ENCODE data around the gene HIC1.

Gene HIC1

DNA sequence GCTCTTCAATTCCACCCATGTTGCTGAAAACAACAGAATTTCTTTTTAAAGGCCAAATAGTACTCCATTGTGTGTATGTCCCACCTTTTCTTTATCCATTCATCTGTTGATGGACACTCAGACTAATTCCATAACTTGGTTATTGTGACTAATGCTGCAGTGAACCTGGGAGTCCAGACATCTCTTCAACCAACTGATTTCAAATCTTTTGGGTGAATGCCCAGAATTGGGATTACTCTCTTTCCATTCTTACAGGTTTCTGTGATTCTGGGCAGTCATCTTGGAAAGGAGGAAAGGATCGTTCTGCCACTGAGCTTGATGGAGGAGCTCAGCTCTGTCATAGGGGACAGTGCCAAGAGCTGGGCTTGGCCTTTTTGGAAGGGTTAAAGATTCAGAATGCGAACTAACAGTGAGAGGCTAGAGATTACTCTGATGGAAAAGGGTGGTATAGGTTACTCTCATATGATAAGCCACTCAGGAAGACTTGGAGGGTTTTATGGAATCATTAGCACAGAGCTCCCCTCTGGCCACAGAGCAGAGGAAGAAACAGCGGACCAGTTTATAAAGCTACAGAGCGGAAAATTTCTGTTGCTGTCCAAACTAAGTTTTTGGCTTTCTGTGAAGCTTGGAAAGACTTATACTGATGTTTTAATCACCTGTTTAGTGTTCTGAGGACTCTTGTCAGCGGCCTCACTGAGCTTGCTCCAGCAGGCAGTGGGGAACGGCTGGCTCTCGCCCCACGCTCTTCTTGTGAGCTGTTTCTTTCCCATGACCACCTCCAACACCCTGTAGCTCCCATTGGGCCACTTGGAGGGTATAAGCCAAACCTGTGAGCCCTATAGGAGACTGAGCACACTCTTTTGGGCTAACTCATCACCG, 48.3 kb downstream of the HIC1 start:
- ATAC-seq, result no peak
- no peak for DNase-seq

DNA sequence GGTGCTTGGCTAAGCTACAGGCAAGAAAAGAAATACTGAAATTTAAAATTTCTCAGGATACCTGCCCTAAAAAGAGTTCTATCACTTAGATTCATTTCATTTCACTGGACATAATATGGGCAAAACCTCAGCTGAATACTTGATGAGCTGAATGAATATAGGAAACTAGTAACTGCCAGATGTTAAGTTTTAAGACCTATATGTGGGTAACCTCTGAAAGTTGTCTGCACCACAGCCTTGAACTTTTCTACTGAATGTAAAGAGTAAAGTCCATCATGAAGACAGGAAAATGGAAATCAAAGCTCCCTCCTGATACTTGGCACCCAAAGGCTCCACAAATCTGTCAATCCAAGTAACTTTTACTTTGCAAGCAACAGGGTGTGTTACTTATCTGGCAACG, 50.8 kb downstream of the HIC1 start:
- ATAC-seq (no peak), DNase-seq (no peak)

DNA sequence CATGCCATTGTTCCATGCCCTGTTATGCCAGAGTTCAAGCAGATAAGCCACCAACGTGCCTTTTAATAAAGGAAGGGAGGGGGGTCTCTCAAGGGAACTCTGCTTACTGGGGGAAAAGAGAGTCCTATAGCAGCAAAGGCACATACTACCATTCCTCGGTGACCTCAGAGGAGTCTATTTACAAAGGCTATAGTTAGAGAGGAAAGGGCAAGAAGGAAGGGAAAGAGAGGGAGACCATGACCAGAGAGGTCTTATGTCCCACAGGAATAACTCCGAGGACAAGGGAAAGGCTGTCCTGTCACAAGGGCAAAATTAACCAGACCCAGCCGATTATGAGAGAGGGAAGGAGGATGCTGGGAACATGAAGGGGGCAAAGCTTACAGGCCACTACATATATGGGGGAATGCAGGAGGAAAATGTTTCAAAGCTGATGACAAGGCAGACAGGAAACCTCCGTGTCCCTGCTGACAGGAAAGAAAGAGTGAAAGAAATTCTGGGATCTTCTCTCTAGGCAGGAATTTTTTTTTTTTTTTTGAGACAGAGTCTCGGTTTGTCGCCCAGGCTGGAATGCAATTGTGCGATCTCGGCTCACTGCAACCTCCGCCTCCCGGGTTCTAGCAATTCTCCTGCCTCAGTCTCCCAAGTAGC, 51.5 kb downstream of the HIC1 start:
- DNase-seq, result no peak
- no peak for ATAC-seq

DNA sequence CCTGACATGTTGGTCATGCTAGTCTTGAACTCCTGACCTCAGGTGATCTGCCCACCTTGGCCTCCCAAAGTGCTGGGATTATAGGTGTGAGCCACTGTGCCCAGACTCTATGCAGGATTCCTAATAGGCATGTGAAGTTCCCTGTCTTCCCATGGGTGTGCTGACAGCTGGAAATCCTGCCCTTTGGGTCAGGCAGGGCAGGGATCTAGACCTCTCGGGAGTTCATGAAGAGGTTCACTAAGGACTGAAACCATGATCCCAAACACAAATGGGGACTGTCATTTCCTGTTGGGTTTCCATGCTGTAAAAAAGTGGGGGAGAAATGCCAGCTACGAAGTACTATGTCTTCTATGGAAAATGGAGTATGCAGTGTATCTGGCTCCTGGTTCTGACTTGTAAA, 52.1 kb downstream of the HIC1 start:
- DNase-seq (no peak), ATAC-seq (no peak)

DNA sequence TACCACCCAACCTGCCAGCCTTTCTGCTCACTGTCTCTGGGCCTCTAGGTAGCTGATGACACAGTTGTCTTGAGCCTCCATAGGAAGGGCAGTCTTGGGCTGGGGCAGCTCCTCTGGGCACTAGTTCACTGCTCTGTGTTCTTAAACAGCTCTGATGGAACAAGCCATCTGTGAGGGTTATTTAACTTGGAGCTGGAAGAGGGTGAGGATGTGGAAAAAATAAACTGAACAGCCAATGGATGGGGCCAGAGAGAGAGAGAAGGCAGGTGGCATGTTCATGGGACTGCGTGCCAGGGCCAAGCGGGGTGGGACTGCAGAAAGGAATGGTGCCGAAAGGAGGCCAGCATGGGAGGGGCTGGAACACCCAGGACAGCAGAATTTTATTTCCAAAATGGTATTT, 52.6 kb downstream of the HIC1 start:
- DNase-seq (no peak), ATAC-seq (no peak)

DNA sequence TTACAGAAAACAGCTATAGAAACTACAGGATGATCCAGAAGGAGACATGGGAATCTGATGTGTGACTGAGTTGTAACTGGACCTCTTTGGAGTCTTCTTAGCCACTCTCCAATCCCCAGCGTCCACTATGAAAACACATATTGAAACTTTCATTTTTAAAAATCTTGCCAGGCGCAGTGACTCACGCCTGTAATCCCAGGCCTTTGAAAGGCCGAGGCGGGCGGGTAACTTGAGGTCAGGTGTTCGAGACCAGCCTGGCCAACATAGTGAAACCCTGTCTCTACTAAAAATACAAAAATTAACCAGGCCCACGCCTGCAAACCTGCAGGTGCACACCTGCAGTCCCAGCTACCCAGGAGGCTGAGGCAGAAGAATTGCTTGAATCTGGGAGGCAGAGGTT, 53.3 kb downstream of the HIC1 start:
- ATAC-seq (no peak), DNase-seq (no peak)

DNA sequence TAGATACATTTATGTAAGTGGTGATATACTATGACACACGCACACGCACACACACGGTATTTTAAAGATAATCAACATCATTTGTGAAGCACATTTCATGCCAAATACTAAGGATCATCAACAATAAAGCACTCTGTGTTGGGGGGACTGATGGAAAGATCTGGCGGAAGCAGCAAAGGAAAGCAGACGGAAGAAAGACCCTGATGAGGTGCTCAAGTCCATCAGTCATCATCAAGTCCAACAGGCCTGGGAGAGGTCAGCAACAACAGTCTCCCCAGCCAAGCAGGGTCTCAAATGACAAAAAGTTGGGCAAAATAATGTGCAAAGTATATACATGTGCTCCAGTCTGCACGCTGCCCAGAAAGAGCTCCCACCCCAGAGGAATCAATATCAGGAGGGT, 55.5 kb downstream of the HIC1 start:
- ATAC-seq (no peak), DNase-seq (no peak)

DNA sequence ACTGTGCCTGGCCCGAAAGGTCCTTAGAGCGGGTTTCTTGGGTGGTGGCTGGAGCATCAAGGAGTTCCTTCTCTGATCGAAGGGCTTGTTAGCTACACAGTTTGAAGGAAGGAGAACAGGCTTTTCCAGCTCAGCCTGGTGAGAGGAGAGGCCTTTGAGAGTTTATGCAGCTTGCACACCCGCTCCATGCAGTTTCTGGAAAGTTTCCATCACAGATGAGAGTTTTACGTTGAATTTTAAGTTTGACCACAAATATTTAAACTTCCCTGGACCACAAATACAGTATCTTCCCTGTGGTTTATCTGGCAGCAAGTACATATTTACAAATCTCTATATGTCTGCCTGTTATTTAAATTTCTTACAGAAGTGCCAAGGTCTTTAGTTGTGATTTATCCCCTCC, 56.8 kb downstream of the HIC1 start:
- no peak for ATAC-seq
- no peak for DNase-seq
